Measurements from ENCODE around the gene CEBPE. TPM values are rescaled to one million over a fixed set of nuclear protein-coding genes. Genes with fewer than 3 reads are reported as not detected.
A peak's percentile ranks its signal among the peaks of the same experiment; 100 is the strongest.

The CEBPE gene
- polyA plus RNA-seq, 1 experiment = not detected

- Histone ChIP-seq H3K9me3 (ENCODE audit: control insufficient read depth, insufficient read depth, low read length) (no peaks in the 10 kb centered on the region), H3K4me3 (ENCODE audit: low read depth, low read length) (no peak overlapping the region), H3K27me3 (ENCODE audit: control insufficient read depth, insufficient read depth, low read length) (peaks cover 11% of the 10 kb centered on the region), H3K27ac (ENCODE audit: low read depth, low read length) (no peak overlapping the region)
- TF ChIP-seq CTCF (IDR thresholded peaks at IDR 0.05; ENCODE audit: low read depth, low read length) = no peak
- ChIA-PET CTCF (interaction anchor here (1.2 to 6.6 kb wide), 2 partner anchors 24 to 43 kb away, joined by 4 to 46 read pairs; no protein-coding TSS in a partner anchor), POLR2A (no interaction called here)
- no peak for DNase-seq (ENCODE audit: low read depth, low spot score)
These were observed 45.2 kb upstream of the CEBPE start for GRCh38 chr14:23164250-23164649.

GRCh38 chr14:23163830-23164229 is 44.8 kb upstream of the CEBPE start:
- CTCF ChIA-PET = interaction anchor here (1.2 to 6.6 kb wide), 2 partner anchors 24 to 43 kb away, joined by 4 to 46 read pairs; no protein-coding TSS in a partner anchor
- POLR2A ChIA-PET = no interaction called here
- no peaks in the 10 kb centered on the region for H3K9me3 ChIP-seq (ENCODE audit: control insufficient read depth, insufficient read depth, low read length)
- no peak overlapping the region for H3K27ac ChIP-seq (ENCODE audit: low read depth, low read length)
- TF ChIP-seq CTCF (IDR thresholded peaks at IDR 0.05; ENCODE audit: low read depth, low read length) = no peak
- H3K27me3 ChIP-seq (ENCODE audit: control insufficient read depth, insufficient read depth, low read length) = peaks cover 11% of the 10 kb centered on the region
- DNase-seq (ENCODE audit: low read depth, low spot score) = no peak
- H3K4me3 ChIP-seq (ENCODE audit: low read depth, low read length) = no peak overlapping the region

GRCh38 chr14:23162800-23163199 is 43.7 kb upstream of the CEBPE start:
- Histone ChIP-seq H3K27me3 (ENCODE audit: control insufficient read depth, insufficient read depth, low read length) (peaks cover 8% of the 10 kb centered on the region), H3K4me3 (ENCODE audit: low read depth, low read length) (no peak overlapping the region), H3K9me3 (ENCODE audit: control insufficient read depth, insufficient read depth, low read length) (no peaks in the 10 kb centered on the region), H3K27ac (ENCODE audit: low read depth, low read length) (no peak overlapping the region)
- DNase-seq (ENCODE audit: low read depth, low spot score) = no peak
- CTCF ChIA-PET = interaction anchor here (0.8 to 6.6 kb wide), 2 partner anchors 14 to 42 kb away, joined by 3 to 46 read pairs; no protein-coding TSS in a partner anchor
- TF ChIP-seq CTCF (IDR thresholded peaks at IDR 0.05; ENCODE audit: low read depth, low read length) = no peak
- POLR2A ChIA-PET = no interaction called here

- H3K9me3 ChIP-seq (ENCODE audit: control insufficient read depth, insufficient read depth, low read length) = no peaks in the 10 kb centered on the region
- ChIA-PET POLR2A (no interaction called here), CTCF (interaction anchor here (6.6 kb wide), 1 partner anchor 41 kb away, joined by 46 read pairs; no protein-coding TSS in a partner anchor)
- no peak for TF ChIP-seq CTCF (IDR thresholded peaks at IDR 0.05; ENCODE audit: low read depth, low read length)
- no peak overlapping the region for H3K27ac ChIP-seq (ENCODE audit: low read depth, low read length)
- peaks cover 8% of the 10 kb centered on the region for H3K27me3 ChIP-seq (ENCODE audit: control insufficient read depth, insufficient read depth, low read length)
- no peak overlapping the region for H3K4me3 ChIP-seq (ENCODE audit: low read depth, low read length)
- DNase-seq (ENCODE audit: low read depth, low spot score) = no peak
These were observed 43.0 kb upstream of the CEBPE start for GRCh38 chr14:23162005-23162404.

GRCh38 chr14:23160924-23161522 is 42.0 kb upstream of the CEBPE start:
- ChIA-PET CTCF (interaction anchor here (0.7 to 6.6 kb wide), 2 partner anchors 40 to 914 kb away, joined by 9 to 46 read pairs; no protein-coding TSS in a partner anchor), POLR2A (no interaction called here)
- no peaks in the 10 kb centered on the region for H3K9me3 ChIP-seq (ENCODE audit: control insufficient read depth, insufficient read depth, low read length)
- no peak overlapping the region for H3K4me3 ChIP-seq (ENCODE audit: low read depth, low read length)
- DNase-seq (ENCODE audit: low read depth, low spot score) = peak; percentile 30
- peaks cover 5% of the 10 kb centered on the region for H3K27me3 ChIP-seq (ENCODE audit: control insufficient read depth, insufficient read depth, low read length)
- no peak for TF ChIP-seq CTCF (IDR thresholded peaks at IDR 0.05; ENCODE audit: low read depth, low read length)
- peak overlapping the region; percentile 39 for H3K27ac ChIP-seq (ENCODE audit: low read depth, low read length)

All from AG04450 (cell line).